SJCRH30 (cell line): ENCODE results near the gene ZDHHC8. TPM values are rescaled to one million over a fixed set of nuclear protein-coding genes. Genes with fewer than 3 reads are reported as not detected.

Experiments
- DNase-seq, 2 experiments: peaks; one replicate each; pipeline ENCODE4 v3.0.0-alpha.2; 2015 to 2020
- H3K27ac ChIP-seq: fragments of 250-450 bp; sonication (Bioruptor Pico); 2 replicates; pipeline ENCODE4 v1.5.1; 2020; ENCODE audit warnings: mild to moderate bottlenecking, moderate library complexity
- H3K27me3 ChIP-seq: fragments of 250-450 bp; sonication (Bioruptor Pico); 2 replicates; pipeline ENCODE4 v1.5.1; 2020; ENCODE audit warnings: mild to moderate bottlenecking, moderate library complexity
- H3K36me3 ChIP-seq: fragments of 250-450 bp; sonication (Bioruptor Pico); 2 replicates; pipeline ENCODE4 v1.5.1; 2020; ENCODE audit warnings: mild to moderate bottlenecking, moderate library complexity
- H3K4me1 ChIP-seq: fragments of 250-450 bp; sonication (Bioruptor Pico); 2 replicates; pipeline ENCODE4 v1.5.1; 2020; ENCODE audit warnings: mild to moderate bottlenecking, moderate library complexity
- H3K4me3 ChIP-seq: fragments of 250-450 bp; sonication (Bioruptor Pico); 2 replicates; pipeline ENCODE4 v1.5.1; 2020; ENCODE audit warnings: mild to moderate bottlenecking, moderate library complexity
- H3K9me3 ChIP-seq: fragments of 250-450 bp; sonication (Bioruptor Pico); replicated peaks from 2 replicates; pipeline ENCODE4 v1.5.1; 2020; ENCODE audit warnings: mild to moderate bottlenecking, moderate library complexity
- total RNA-seq: library from RNA; depleted of rRNA; stranded (reverse); fragments of >200 nt; shearing (Covaris generic); gene quantifications from 2 replicates; pipeline ENCODE4 v1.2.3, GENCODE V29; 2014

Gene ZDHHC8
- total RNA-seq, 1 experiment from 2014 or later, result 16.4 TPM

GRCh38 chr22:20138417-20138738 is 6.8 kb downstream of the ZDHHC8 start:
- H3K27me3 ChIP-seq, result no peaks in the 10 kb centered on the region
- peaks cover 22% of the 10 kb centered on the region for H3K4me1 ChIP-seq
- no peaks in the 10 kb centered on the region for H3K9me3 ChIP-seq
- H3K36me3 ChIP-seq, result no peaks in the 10 kb centered on the region
- no peak overlapping the region for H3K4me3 ChIP-seq
- no peak overlapping the region for H3K27ac ChIP-seq
- DNase-seq, result no peak

GRCh38 chr22:20138868-20139267 is 7.3 kb downstream of the ZDHHC8 start:
- peaks cover 22% of the 10 kb centered on the region for H3K4me1 ChIP-seq
- H3K4me3 ChIP-seq, result no peak overlapping the region
- no peak for DNase-seq
- no peaks in the 10 kb centered on the region for H3K36me3 ChIP-seq
- no peak overlapping the region for H3K27ac ChIP-seq
- no peaks in the 10 kb centered on the region for H3K27me3 ChIP-seq
- no peaks in the 10 kb centered on the region for H3K9me3 ChIP-seq

- Histone ChIP-seq H3K36me3 (no peaks in the 10 kb centered on the region), H3K9me3 (no peaks in the 10 kb centered on the region), H3K4me3 (no peak overlapping the region)
These were observed 7.9 kb downstream of the ZDHHC8 start for GRCh38 chr22:20139391-20140106.

GRCh38 chr22:20140107-20140445 is 8.5 kb downstream of the ZDHHC8 start:
- no peak overlapping the region for H3K27ac ChIP-seq
- no peaks in the 10 kb centered on the region for H3K9me3 ChIP-seq
- no peak for DNase-seq
- H3K4me1 ChIP-seq, result peaks cover 22% of the 10 kb centered on the region
- no peaks in the 10 kb centered on the region for H3K27me3 ChIP-seq
- H3K36me3 ChIP-seq, result no peaks in the 10 kb centered on the region
- no peak overlapping the region for H3K4me3 ChIP-seq

More at GRCh38 chr22:20139391-20140106, 7.9 kb downstream of the ZDHHC8 start:
- no peaks in the 10 kb centered on the region for H3K27me3 ChIP-seq
- H3K4me1 ChIP-seq, result peaks cover 22% of the 10 kb centered on the region
- H3K27ac ChIP-seq, result no peak overlapping the region
- DNase-seq, result no peak

GRCh38 chr22:20140521-20140964 is 8.9 kb downstream of the ZDHHC8 start:
- Histone ChIP-seq H3K4me1 (peaks cover 22% of the 10 kb centered on the region), H3K9me3 (no peaks in the 10 kb centered on the region), H3K4me3 (no peak overlapping the region), H3K27me3 (no peaks in the 10 kb centered on the region), H3K27ac (no peak overlapping the region), H3K36me3 (no peaks in the 10 kb centered on the region)
- no peak for DNase-seq

- Histone ChIP-seq H3K4me3 (no peak overlapping the region), H3K36me3 (no peaks in the 10 kb centered on the region), H3K4me1 (peaks cover 19% of the 10 kb centered on the region), H3K27ac (no peak overlapping the region), H3K27me3 (no peaks in the 10 kb centered on the region), H3K9me3 (no peaks in the 10 kb centered on the region)
- DNase-seq, result no peak
These were observed 9.8 kb downstream of the ZDHHC8 start for GRCh38 chr22:20141186-20142077.

- H3K27ac ChIP-seq, result no peak overlapping the region
- DNase-seq, result no peak
These were observed 11.4 kb downstream of the ZDHHC8 start for GRCh38 chr22:20142711-20143621.

GRCh38 chr22:20143883-20144665 is 12.5 kb downstream of the ZDHHC8 start:
- H3K4me1 ChIP-seq, result no peaks in the 10 kb centered on the region
- H3K27me3 ChIP-seq, result no peaks in the 10 kb centered on the region
- no peaks in the 10 kb centered on the region for H3K36me3 ChIP-seq
- no peak for DNase-seq
- no peak overlapping the region for H3K4me3 ChIP-seq
- no peaks in the 10 kb centered on the region for H3K9me3 ChIP-seq
- no peak overlapping the region for H3K27ac ChIP-seq

More at GRCh38 chr22:20142711-20143621, 11.4 kb downstream of the ZDHHC8 start:
- Histone ChIP-seq H3K4me1 (peaks cover 4% of the 10 kb centered on the region; the same call in 1 of the 2 replicates), H3K27me3 (no peaks in the 10 kb centered on the region), H3K9me3 (no peaks in the 10 kb centered on the region), H3K4me3 (no peak overlapping the region), H3K36me3 (no peaks in the 10 kb centered on the region)

GRCh38 chr22:20145206-20145831 is 13.7 kb downstream of the ZDHHC8 start:
- no peak for DNase-seq
- no peaks in the 10 kb centered on the region for H3K9me3 ChIP-seq
- no peak overlapping the region for H3K4me3 ChIP-seq
- no peaks in the 10 kb centered on the region for H3K27me3 ChIP-seq
- H3K27ac ChIP-seq, result no peak overlapping the region
- no peaks in the 10 kb centered on the region for H3K4me1 ChIP-seq
- H3K36me3 ChIP-seq, result no peaks in the 10 kb centered on the region

- DNase-seq, result no peak
- Histone ChIP-seq H3K4me1 (no peaks in the 10 kb centered on the region), H3K36me3 (no peaks in the 10 kb centered on the region), H3K4me3 (no peak overlapping the region), H3K9me3 (no peaks in the 10 kb centered on the region), H3K27ac (no peak overlapping the region), H3K27me3 (no peaks in the 10 kb centered on the region)
These were observed 14.2 kb downstream of the ZDHHC8 start for GRCh38 chr22:20145832-20146223.

- DNase-seq, result no peak
These were observed 15.2 kb downstream of the ZDHHC8 start for GRCh38 chr22:20146777-20147176.

GRCh38 chr22:20147237-20147988 is 15.8 kb downstream of the ZDHHC8 start:
- Histone ChIP-seq H3K36me3 (no peaks in the 10 kb centered on the region), H3K27me3 (0 out of 2 replicates have a peak, but pooled peaks cover under 1% of the 10 kb centered on the region), H3K4me3 (no peak overlapping the region), H3K4me1 (no peaks in the 10 kb centered on the region), H3K9me3 (no peaks in the 10 kb centered on the region), H3K27ac (no peak overlapping the region)
- DNase-seq, result no peak

More at GRCh38 chr22:20146777-20147176, 15.2 kb downstream of the ZDHHC8 start:
- no peaks in the 10 kb centered on the region for H3K27me3 ChIP-seq
- no peak overlapping the region for H3K27ac ChIP-seq
- no peaks in the 10 kb centered on the region for H3K9me3 ChIP-seq
- no peak overlapping the region for H3K4me3 ChIP-seq
- H3K36me3 ChIP-seq, result no peaks in the 10 kb centered on the region
- no peaks in the 10 kb centered on the region for H3K4me1 ChIP-seq

- Histone ChIP-seq H3K27ac (no peak overlapping the region), H3K9me3 (no peaks in the 10 kb centered on the region), H3K4me3 (no peak overlapping the region), H3K36me3 (no peaks in the 10 kb centered on the region), H3K4me1 (no peaks in the 10 kb centered on the region), H3K27me3 (0 out of 2 replicates have a peak, but pooled peaks cover 5% of the 10 kb centered on the region)
- DNase-seq, result no peak
These were observed 16.8 kb downstream of the ZDHHC8 start for GRCh38 chr22:20148414-20148813.
